Measurements from ENCODE around the gene JCAD.

DNA sequence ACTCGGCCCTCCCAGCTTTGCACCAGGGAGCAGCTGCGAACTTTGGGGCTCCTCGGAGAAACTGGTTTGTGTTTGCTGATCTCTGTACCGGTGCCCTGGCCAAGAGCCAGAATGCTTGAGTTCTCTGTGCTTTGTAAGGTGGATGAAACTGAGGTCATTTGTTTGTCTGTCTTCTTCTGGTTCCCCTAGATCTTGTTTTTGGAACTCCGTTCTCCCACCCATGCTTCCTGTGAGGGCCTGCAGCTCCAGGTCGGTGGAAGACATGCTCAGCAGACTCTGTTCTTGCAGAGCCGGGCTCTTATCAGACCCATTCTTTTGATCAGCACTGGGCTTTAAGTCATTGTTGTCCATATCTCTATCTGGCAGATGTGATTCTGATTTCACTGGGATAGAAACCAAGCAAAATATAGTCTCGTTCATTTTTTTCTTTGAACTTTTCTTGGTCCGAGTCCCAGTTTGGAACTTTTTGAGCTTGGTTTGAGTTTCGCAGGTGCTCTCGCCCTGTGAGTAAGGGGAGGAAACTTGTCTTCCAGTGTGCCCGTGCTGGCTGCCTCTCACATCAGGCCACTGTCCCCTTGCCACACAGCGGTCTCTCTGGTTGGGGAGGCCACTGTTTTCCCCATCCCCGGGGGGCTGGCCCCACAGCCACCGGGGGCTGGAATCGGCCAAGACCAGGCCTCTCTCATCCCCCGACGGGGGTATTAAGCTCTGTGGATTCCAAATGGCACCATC lies 31.2 kb downstream of the JCAD start:
- TF ChIP-seq, protein P1, sequence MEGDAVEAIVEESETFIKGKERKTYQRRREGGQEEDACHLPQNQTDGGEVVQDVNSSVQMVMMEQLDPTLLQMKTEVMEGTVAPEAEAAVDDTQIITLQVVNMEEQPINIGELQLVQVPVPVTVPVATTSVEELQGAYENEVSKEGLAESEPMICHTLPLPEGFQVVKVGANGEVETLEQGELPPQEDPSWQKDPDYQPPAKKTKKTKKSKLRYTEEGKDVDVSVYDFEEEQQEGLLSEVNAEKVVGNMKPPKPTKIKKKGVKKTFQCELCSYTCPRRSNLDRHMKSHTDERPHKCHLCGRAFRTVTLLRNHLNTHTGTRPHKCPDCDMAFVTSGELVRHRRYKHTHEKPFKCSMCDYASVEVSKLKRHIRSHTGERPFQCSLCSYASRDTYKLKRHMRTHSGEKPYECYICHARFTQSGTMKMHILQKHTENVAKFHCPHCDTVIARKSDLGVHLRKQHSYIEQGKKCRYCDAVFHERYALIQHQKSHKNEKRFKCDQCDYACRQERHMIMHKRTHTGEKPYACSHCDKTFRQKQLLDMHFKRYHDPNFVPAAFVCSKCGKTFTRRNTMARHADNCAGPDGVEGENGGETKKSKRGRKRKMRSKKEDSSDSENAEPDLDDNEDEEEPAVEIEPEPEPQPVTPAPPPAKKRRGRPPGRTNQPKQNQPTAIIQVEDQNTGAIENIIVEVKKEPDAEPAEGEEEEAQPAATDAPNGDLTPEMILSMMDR (IDR thresholded peaks at IDR 0.05; ENCODE audit: insufficient read depth, low read length) = no peak
- no peak for TF ChIP-seq POLR2AphosphoS5 (IDR thresholded peaks at IDR 0.05; ENCODE audit: low read depth)
